Endothelial cell of hepatic sinusoid (primary cell): Measurements from ENCODE around the gene HEPACAM.

Experiments used
- in situ Hi-C: cut with HindIII; loops from 2 replicates; pipeline ENCODE4 v1.10.0; 2017; ENCODE audit warnings: low sequenced_read_pairs

Gene HEPACAM

GRCh38 chr11:124902616-124903015 is 33.2 kb downstream of the HEPACAM start:
- in situ Hi-C loops: no loop called here

- in situ Hi-C loops: no loop called here
Measured at GRCh38 chr11:124900464-124900863, 35.4 kb downstream of the HEPACAM start.

GRCh38 chr11:124899383-124900145 is 36.3 kb downstream of the HEPACAM start:
- in situ Hi-C loops: no loop called here

GRCh38 chr11:124898711-124899110 is 37.1 kb downstream of the HEPACAM start:
- in situ Hi-C loops: no loop called here

- in situ Hi-C loops: no loop called here
Measured at GRCh38 chr11:124898263-124898680, 37.6 kb downstream of the HEPACAM start.

GRCh38 chr11:124897674-124898262 is 38.1 kb downstream of the HEPACAM start, which contains the start of gene ROBO4:
ROBO4 (minus strand) TSS chr11:124897865; CDS start chr11:124897795, 70 bp downstream.
- in situ Hi-C loops: no loop called here

- in situ Hi-C loops: no loop called here
Measured at GRCh38 chr11:124896821-124897391, 38.9 kb downstream of the HEPACAM start.

GRCh38 chr11:124896071-124896750 is 39.6 kb downstream of the HEPACAM start:
- in situ Hi-C loops: no loop called here

- in situ Hi-C loops: no loop called here
Measured at GRCh38 chr11:124895471-124895971, 40.3 kb downstream of the HEPACAM start.

- in situ Hi-C loops: no loop called here
Measured at GRCh38 chr11:124894606-124895430, 41.0 kb downstream of the HEPACAM start.

- in situ Hi-C loops: no loop called here
Measured at GRCh38 chr11:124893781-124894401, 42.0 kb downstream of the HEPACAM start.

GRCh38 chr11:124892750-124893454 is 42.9 kb downstream of the HEPACAM start:
- in situ Hi-C loops: no loop called here

GRCh38 chr11:124892146-124892545 is 43.7 kb downstream of the HEPACAM start:
- in situ Hi-C loops: no loop called here

GRCh38 chr11:124891373-124891861 is 44.4 kb downstream of the HEPACAM start:
- in situ Hi-C loops: no loop called here

GRCh38 chr11:124890683-124891372 is 45.0 kb downstream of the HEPACAM start:
- in situ Hi-C loops: no loop called here

GRCh38 chr11:124890151-124890550 is 45.7 kb downstream of the HEPACAM start:
- in situ Hi-C loops: no loop called here

GRCh38 chr11:124889191-124890091 is 46.4 kb downstream of the HEPACAM start:
- in situ Hi-C loops: no loop called here

GRCh38 chr11:124887667-124888013 is 48.2 kb downstream of the HEPACAM start:
- in situ Hi-C loops: no loop called here
